Choroid plexus epithelial cell (primary cell): Measurements from ENCODE around the gene ACSL1.
"Not testable (repeated sequence)": the region's sequence is repeated elsewhere in the genome, so short reads cannot be mapped to it uniquely, and the experiment has no call there.

Source experiments
- DNase-seq: peaks from one replicate; pipeline ENCODE4 v3.0.0-alpha.2; 2010; ENCODE audit warnings: low read depth
- H3K4me3 ChIP-seq: 2 replicates; pipeline ENCODE4 v1.5.1; 2011; ENCODE audit warnings: low read depth, mild to moderate bottlenecking, control low read depth, low read length, moderate library complexity
- CTCF ChIP-seq: conservative IDR thresholded peaks from 2 replicates; pipeline ENCODE4 v1.5.1; 2011; ENCODE audit warnings: low read depth, mild to moderate bottlenecking, control low read depth, inconsistent platforms, low read length, moderate library complexity

The ACSL1 gene

GRCh38 chr4:184750926-184751584 lies 74.7 kb downstream of the ACSL1 start:
- no peak overlapping the region for H3K4me3 ChIP-seq
- no peak for TF ChIP-seq CTCF
- no peak for DNase-seq

DNA sequence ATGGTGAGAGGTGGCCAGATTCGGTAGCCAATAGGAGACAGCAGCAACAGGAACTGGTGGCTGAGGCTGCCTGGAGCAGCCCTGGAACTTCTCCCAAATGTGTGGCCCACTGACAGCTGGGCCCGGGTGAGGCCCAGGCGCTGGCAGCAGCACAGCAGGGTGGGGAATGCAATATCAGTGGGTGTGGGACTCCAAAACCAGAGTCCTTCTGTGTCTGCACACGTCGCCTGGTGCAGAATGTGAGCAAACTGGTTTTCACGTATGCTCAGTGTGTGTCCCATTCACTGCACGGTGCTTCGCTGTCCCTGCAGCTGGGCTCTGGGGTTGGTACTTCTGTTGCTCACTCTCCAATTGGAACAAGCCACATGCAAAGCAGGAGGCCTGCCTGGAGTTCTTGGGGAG lies 77.5 kb downstream of the ACSL1 start:
- TF ChIP-seq CTCF: no peak
- H3K4me3 ChIP-seq: no peak overlapping the region
- no peak for DNase-seq

DNA sequence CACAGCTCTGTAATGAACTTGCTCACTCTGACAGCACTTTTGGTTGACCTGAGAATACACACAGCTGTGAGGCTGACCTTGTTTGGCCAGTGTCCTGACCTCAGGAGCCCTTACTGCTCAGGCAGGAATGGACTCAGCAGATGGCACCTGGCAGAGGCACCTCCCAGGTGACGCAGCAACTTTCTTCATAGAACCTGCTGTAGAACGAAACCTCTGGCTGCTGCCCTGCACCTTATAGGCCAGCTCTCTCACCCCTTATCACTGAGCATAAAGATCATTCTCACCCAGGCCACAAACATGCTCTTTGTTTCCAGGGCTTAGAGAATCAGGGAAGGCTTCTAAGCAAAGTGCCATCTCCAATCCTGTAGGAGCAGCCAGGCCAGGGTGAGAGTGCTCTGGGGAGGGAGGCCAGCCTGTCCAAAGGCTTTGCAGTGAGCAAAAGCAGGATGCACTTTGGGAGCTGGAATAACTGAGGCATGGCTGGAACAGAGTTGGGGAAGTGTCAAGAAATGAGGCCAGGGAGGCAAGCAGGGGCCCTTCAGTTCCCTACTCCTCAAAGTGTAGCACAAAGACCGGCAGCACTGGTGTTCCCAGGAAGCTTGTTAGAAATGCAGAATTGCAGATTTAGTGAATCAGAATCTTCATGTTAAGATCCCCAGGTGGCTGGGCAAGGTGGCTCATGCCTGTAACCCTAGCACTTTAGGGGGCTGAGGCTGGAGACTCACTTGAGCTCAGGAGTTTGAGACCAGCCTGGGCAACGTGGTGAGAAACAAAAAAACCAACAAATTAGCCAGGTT lies 78.5 kb downstream of the ACSL1 start:
- H3K4me3 ChIP-seq: no peak overlapping the region
- no peak for DNase-seq
- no peak for TF ChIP-seq CTCF

DNA sequence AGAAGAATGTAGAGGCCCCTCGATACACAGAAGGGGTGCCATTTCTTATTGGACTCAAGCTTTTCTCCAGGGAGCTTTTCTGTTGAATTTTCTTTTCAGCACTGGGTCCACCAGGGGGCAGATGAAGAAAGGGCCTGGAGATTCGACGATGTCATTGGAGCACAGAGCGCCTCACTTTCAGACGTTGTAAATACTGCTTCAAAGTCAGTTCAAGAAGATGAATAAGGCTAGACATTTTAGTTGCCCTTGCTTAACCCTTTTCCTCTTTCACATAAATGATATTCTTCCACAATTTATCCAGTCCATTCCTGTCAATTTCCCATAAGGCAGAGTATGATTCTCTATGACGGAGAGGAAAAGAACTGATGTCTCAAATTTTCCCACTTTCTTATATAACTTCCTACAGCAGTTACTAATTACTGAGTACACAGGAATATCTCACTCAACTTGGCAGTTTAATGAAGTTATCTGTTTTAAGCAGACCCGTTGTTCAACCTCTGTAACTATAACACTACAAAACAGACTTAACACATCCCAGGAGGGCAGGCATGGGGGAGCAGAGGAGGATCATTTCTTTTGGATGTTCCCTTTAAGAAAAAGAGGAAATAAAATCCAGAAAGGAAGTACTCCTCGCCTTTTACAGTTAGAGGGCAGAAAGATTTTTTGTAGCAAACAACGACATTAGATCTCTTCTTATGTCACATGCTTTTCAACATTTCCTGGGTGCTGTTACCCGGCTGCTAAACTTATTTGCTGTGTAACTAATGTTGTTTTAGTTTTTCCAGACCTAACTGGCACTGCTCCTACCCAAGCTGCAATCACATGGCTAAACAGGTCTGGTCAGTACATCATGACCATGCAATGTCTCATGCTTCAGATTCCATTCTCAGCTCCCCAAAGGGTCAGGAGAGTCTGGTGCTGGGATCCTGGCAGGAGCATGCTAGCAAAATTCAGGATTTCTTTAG lies 79.7 kb downstream of the ACSL1 start:
- no peak overlapping the region for H3K4me3 ChIP-seq
- DNase-seq: peak; percentile 98
- TF ChIP-seq CTCF: peak; percentile 87

DNA sequence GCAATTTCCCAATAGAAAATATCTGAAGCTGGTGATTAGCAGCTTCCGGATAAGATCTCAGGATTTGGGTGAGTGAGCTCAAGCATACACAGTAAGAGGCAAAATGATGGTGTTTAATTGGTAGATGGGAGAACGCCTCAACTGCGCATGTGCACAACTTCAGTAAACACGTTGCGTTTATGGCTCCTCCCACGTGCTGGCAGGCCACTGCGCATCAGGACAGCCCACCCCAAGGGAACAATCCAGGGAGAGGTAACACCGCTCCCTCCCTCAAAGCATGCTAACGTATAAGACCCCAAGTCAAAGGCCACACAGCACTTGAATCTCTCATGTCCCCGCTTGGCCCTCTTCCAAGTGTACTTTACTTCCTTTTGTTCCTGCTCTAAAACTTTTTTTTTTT lies 81.5 kb downstream of the ACSL1 start:
- no peak for DNase-seq
- TF ChIP-seq CTCF: no peak
- H3K4me3 ChIP-seq: no peak overlapping the region

DNA sequence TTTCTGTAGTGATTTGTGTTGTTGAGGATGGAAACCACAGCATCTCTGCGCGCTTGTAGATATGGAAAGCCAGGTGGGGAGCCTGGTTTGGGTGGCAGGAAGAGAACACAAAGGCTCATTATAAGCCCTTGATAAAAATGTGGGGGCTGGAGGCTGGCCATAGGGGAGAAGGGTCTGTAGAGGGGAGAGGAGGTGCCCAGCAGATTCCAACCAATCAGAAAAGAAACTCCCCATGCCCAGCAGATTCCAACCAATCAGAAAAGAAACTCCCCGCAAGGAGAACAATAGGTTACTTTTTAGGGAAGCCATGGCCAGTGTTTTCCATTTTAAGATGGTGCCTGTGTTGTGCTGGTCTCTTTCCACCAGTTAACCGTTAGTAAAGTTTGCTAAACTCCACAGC lies 82.1 kb downstream of the ACSL1 start:
- H3K4me3 ChIP-seq: no peak overlapping the region
- no peak for DNase-seq
- no peak for TF ChIP-seq CTCF

- not testable (repeated sequence) for DNase-seq, H3K4me3 ChIP-seq
Observed at GRCh38 chr4:184741651-184742050, 84.1 kb downstream of the ACSL1 start.
